ENCODE data around the gene USP3.
A peak's percentile ranks its signal among the peaks of the same experiment; 100 is the strongest.

Gene USP3, protein sequence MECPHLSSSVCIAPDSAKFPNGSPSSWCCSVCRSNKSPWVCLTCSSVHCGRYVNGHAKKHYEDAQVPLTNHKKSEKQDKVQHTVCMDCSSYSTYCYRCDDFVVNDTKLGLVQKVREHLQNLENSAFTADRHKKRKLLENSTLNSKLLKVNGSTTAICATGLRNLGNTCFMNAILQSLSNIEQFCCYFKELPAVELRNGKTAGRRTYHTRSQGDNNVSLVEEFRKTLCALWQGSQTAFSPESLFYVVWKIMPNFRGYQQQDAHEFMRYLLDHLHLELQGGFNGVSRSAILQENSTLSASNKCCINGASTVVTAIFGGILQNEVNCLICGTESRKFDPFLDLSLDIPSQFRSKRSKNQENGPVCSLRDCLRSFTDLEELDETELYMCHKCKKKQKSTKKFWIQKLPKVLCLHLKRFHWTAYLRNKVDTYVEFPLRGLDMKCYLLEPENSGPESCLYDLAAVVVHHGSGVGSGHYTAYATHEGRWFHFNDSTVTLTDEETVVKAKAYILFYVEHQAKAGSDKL

DNA sequence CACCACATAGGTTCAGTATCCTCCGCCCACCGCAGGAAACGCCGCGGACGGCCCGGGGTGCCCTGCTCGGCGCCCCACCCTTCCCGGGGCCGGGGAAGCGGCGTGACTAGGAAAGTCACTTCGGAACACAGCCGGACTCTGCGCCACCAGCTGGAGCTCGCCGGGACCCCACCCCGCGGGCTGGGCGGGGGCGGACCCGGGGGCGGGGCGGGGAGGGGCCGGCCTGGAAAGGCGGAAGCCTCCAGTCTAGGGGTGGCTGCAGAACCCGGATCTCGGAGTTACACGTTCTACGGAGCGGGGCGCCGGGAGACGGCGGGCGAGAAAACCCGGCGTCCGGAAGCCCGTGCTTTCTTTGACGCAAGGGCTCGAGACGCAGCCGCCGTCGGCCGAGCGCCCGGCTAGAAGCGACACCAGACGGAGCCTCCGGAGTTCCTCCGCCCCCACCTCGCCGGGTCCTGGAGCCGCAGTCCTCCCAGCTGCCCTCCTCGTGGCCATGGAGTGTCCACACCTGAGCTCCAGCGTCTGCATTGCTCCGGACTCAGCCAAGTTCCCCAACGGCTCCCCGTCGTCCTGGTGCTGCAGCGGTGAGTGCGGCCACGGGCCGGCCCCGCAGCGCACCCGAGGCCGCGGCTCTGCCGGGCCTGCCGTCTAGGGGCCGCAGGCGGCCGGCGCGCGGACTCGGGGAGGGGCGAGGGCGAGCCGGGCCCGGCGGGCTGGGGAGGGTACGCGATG is at the start of gene USP3:
USP3 (plus strand) TSS at position 347 of the 732 bp plus-strand sequence; CDS start at position 494, 147 bp downstream.
- Mint-ChIP-seq H3K9me3 (no peaks in the 10 kb centered on the region), H3K4me3 (peak within 1 kb of the TSS; percentile 92), H3K36me3 (no peaks in the 10 kb centered on the region), H3K4me1 (peaks cover 53% of the 10 kb centered on the region), H3K27ac (peak within 1 kb of the TSS; percentile 100), H3K27me3 (no peaks in the 10 kb centered on the region)
- DNase-seq (ENCODE audit: low spot score in 2 of 2) (peak; percentile 94 to 95), ATAC-seq (ENCODE audit: low read depth) (peak; percentile 62)

DNA sequence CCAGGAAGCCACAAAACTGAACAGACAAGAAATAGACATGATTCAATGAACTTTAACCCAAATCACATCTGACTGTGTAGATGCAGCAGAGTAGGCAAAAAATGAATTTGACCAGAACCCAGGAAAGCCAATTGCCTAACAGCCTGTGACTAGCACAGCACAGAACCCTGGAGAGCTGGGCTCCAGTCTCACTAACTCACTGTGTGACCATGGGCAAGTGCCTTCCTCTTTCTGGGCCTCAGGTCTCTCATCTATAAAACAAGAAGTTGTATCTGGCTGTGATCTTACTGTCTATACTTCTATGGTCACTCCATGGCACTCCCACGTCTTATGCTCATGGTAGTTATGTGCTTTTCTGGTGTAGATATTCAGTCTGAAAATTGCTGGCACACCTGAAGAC is 48.1 kb upstream of the USP3 start:
- H3K27me3 Mint-ChIP-seq: peaks cover 1% of the 10 kb centered on the region
- no peaks in the 10 kb centered on the region for H3K9me3 Mint-ChIP-seq
- no peak for DNase-seq (ENCODE audit: low spot score in 2 of 2)
- no peak for ATAC-seq (ENCODE audit: low read depth)
- H3K27ac Mint-ChIP-seq: no peak overlapping the region
- H3K4me1 Mint-ChIP-seq: peaks cover 4% of the 10 kb centered on the region
- H3K4me3 Mint-ChIP-seq: no peak overlapping the region
- no peaks in the 10 kb centered on the region for H3K36me3 Mint-ChIP-seq

DNA sequence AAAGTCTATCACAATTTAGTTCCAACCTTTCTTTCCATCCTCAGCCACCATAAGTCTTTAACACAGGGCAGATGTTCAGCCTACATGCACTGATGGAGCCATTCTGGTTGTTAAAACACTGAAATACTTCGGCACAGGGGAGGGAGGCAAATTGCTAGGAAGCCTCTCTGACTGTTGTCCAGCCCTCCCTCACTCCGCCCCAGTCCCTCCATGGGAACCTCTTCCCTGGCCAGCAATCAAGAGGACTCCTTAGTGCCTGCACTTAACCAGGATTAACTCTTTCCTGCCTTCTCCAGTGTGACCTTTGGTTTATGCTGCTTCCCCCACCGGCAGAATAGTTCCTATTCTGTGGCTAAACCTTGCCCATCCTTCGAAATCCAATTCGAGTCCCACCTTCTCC is 47.0 kb upstream of the USP3 start:
- Mint-ChIP-seq H3K36me3 (no peaks in the 10 kb centered on the region), H3K27me3 (peaks cover 1% of the 10 kb centered on the region), H3K9me3 (no peaks in the 10 kb centered on the region), H3K27ac (no peak overlapping the region), H3K4me3 (no peak overlapping the region), H3K4me1 (peaks cover 4% of the 10 kb centered on the region)
- DNase-seq (ENCODE audit: low spot score in 2 of 2) (no peak), ATAC-seq (ENCODE audit: low read depth) (no peak)

DNA sequence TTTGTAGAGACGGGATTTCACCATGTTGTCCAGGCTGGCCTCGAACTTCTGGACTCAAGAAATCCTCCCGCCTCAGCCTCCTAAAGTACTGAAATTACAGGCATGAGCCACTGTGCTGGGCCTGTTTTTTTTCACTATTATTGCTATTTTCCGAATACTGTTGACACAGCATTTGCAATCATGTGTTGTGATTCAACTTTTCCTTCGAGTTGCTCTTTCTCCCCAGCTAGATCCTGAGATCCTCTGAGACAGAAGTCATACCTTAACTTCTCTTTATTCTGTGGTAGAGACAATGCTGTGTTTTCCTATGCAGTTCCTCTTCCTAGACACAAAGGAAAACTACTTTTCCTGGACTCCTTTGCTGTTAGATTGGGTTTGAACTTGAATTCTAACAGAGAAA is 46.4 kb upstream of the USP3 start:
- Mint-ChIP-seq H3K27ac (no peak overlapping the region), H3K36me3 (no peaks in the 10 kb centered on the region), H3K4me1 (peaks cover 4% of the 10 kb centered on the region), H3K27me3 (peaks cover 1% of the 10 kb centered on the region), H3K9me3 (no peaks in the 10 kb centered on the region), H3K4me3 (no peak overlapping the region)
- DNase-seq (ENCODE audit: low spot score in 2 of 2) (no peak), ATAC-seq (ENCODE audit: low read depth) (no peak)

DNA sequence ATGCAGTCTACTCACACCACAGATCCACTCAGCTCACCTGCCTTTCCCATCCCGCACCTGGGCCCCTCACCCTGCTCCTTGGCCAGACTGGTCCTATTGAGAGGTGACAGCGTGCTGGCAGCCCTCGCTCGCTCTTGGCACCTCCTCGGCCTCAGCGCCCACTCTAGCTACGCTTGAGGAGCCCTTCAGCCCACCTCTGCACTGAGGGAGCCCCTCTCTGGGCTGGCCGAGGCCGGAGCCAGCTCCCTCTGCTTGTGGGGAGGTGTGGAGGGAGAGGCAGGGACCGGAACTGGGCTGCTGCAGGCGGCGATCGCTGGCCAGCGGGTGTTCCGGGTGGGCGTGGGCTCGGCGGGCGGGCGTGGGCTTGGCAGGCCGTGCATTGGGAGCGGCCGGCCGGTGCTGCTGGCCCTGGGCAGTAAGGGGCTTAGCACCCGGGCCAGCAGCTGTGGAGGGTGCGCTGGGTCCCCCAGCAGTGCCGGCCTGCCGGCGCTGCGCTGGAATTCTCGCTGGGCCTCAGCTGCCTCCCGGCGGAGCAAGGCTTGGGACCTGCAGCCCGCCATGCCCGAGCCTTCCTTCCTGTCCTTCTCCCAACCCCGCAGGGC is 45.5 kb upstream of the USP3 start:
- H3K27me3 Mint-ChIP-seq: peaks cover 1% of the 10 kb centered on the region
- no peak overlapping the region for H3K4me3 Mint-ChIP-seq
- H3K9me3 Mint-ChIP-seq: no peaks in the 10 kb centered on the region
- DNase-seq (ENCODE audit: low spot score in 2 of 2) (no peak), ATAC-seq (ENCODE audit: low read depth) (no peak)
- no peak overlapping the region for H3K27ac Mint-ChIP-seq
- H3K4me1 Mint-ChIP-seq: peaks cover 4% of the 10 kb centered on the region
- no peaks in the 10 kb centered on the region for H3K36me3 Mint-ChIP-seq

DNA sequence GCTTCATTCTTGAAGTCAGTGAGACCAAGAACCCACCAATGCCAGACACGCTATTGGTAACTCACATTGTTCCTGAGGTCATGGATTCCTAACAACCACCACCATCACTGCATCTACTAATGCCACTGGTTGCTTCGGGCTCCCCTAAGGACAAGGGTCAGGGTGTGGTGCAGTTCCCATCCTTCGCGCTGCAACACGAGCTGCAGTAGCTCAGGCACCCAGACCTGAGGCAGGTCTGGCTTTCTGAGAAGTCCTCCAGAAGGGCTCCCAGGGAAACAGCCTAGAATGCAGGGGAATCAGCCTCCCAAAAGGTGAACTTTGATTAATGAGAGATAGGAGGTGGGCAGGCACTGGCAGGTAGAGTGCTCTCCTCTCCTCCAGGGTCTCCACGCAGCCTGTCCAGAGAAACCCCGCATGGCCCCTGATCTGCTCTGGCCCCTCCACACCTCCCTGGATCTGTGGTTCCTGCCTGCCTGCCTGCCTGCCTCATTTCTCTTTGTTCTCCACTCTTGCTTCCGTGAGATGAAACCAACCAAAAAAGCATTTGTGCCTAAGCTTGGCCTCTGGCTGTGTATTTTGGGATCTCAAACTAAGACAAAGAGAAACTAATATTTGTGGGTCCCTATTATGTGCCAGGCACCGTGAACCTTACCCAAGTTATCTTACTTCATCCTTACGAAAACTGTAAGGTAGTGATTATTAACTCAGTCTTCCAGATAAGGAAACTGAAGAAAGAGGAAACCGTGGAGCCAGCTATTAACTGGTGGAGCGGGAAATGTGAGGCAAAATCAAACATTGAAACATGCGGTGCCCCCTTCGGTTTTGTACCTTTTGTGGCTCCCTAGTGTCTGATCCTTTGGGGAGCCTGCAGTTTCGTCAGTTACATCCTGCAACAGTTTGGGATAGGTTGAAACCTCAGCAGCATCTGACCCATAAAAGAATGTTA is 43.9 kb upstream of the USP3 start:
- peaks cover 4% of the 10 kb centered on the region for H3K4me1 Mint-ChIP-seq
- no peak overlapping the region for H3K4me3 Mint-ChIP-seq
- ATAC-seq (ENCODE audit: low read depth) (no peak), DNase-seq (ENCODE audit: low spot score in 2 of 2) (no peak)
- no peaks in the 10 kb centered on the region for H3K36me3 Mint-ChIP-seq
- no peak overlapping the region for H3K27ac Mint-ChIP-seq
- peaks cover 1% of the 10 kb centered on the region for H3K27me3 Mint-ChIP-seq
- H3K9me3 Mint-ChIP-seq: no peaks in the 10 kb centered on the region

DNA sequence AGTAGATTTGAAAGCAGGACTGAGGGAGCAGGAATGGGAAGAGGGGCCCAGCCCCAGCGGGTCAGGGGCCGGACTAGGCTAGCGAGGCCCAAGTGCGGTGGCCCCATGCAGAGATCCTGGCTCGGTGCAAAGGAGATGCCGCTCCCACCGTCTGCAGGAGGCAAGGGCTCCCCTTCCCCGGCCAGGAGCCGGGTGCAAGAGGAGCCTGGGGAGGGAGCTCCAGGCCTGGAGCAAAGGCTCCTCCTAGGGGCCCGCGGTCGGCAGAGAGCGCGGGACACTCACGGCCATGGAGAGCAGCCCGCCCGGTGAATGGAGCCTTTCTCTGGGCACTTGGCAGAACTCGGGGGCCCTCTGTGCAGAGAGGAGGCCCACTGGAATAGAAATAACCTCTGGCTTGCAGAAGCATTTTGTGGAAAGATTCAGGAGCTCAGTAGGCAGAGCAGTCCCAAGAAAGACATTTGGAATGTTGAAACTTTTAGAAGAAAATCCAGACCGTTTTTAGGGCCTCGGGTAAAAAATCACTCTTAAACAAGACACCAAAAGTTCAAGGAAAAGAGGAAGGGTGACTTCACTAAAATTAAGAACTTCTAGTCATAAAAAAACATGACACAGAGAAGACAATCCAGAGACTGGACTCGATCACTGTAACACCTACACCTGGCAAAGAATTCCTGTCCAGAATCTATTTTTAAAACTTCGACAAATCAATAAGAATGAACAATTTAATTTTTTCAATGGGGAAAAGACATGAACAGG is 43.0 kb upstream of the USP3 start:
- Mint-ChIP-seq H3K4me3 (no peak overlapping the region), H3K27me3 (peaks cover 1% of the 10 kb centered on the region), H3K9me3 (no peaks in the 10 kb centered on the region), H3K27ac (no peak overlapping the region), H3K4me1 (peaks cover 2% of the 10 kb centered on the region), H3K36me3 (no peaks in the 10 kb centered on the region)
- ATAC-seq (ENCODE audit: low read depth) (no peak), DNase-seq (ENCODE audit: low spot score in 2 of 2) (no peak)

DNA sequence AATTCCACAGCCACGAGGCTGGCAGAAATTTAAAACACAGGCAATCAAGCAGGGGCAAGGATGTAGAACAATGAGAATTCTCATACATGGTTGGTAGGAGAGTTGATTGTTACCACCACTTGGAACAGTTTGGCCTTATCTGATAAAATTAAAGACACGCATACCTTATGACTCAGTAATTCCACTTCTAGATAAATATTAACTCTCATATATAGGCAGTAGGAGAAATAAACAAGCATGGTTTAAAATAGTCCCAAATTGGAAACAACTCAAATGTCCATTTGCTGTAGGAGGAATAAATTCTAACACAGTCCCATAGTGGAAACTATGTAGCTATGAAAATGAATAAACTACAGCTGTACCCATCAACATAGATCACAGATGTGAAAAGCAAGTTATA is 42.3 kb upstream of the USP3 start:
- Mint-ChIP-seq H3K27me3 (peaks cover 1% of the 10 kb centered on the region), H3K9me3 (no peaks in the 10 kb centered on the region), H3K4me3 (no peak overlapping the region), H3K36me3 (no peaks in the 10 kb centered on the region), H3K27ac (no peak overlapping the region), H3K4me1 (peaks cover 6% of the 10 kb centered on the region)
- DNase-seq (ENCODE audit: low spot score in 2 of 2): no peak
- ATAC-seq (ENCODE audit: low read depth): no peak

DNA sequence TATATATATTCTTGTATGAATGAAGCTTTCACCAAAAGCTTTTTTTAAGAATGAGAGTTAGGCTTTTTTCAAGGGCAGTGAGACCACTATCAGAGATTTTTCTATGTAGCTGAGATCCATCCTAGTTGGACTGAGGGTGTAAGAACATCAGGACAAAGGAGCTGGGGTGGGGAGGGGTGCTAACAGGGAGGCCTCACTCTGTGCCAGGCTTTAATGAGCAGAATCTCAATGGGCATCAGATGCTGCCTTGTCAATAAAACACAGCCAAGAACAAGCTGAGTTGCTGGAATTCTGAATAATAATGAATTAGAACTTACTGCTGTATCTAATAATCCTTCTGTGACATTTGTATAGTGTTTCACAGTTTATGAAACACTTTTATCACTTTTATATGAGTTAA is 41.4 kb upstream of the USP3 start:
- no peak overlapping the region for H3K4me3 Mint-ChIP-seq
- no peak for ATAC-seq (ENCODE audit: low read depth)
- H3K27ac Mint-ChIP-seq: no peak overlapping the region
- no peak for DNase-seq (ENCODE audit: low spot score in 2 of 2)
- no peaks in the 10 kb centered on the region for H3K9me3 Mint-ChIP-seq
- H3K4me1 Mint-ChIP-seq: peaks cover 6% of the 10 kb centered on the region
- H3K36me3 Mint-ChIP-seq: no peaks in the 10 kb centered on the region
- H3K27me3 Mint-ChIP-seq: peaks cover 1% of the 10 kb centered on the region

DNA sequence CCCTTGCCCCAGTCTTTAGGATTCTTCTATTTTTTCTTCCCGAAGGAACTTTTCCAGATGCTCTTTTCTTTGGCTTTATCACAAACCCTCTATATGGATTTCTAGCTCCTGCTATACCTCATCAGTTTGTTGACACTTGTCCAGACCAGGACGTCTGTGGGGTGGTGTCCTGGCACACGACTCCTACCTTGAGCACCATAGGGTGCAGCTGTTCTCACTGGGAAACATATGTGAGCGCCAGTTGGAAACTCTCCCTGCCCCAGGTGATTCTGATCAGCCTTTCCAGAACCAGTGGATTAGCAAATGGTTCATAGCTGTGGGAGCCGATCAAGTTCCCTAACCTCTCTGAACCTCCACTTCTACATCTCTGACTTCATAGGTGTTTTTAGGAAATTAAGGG is 40.6 kb upstream of the USP3 start:
- no peaks in the 10 kb centered on the region for H3K9me3 Mint-ChIP-seq
- H3K4me1 Mint-ChIP-seq: peaks cover 6% of the 10 kb centered on the region
- H3K27me3 Mint-ChIP-seq: peaks cover 1% of the 10 kb centered on the region
- no peak overlapping the region for H3K27ac Mint-ChIP-seq
- ATAC-seq (ENCODE audit: low read depth) (no peak), DNase-seq (ENCODE audit: low spot score in 2 of 2) (no peak)
- H3K36me3 Mint-ChIP-seq: no peaks in the 10 kb centered on the region
- no peak overlapping the region for H3K4me3 Mint-ChIP-seq

DNA sequence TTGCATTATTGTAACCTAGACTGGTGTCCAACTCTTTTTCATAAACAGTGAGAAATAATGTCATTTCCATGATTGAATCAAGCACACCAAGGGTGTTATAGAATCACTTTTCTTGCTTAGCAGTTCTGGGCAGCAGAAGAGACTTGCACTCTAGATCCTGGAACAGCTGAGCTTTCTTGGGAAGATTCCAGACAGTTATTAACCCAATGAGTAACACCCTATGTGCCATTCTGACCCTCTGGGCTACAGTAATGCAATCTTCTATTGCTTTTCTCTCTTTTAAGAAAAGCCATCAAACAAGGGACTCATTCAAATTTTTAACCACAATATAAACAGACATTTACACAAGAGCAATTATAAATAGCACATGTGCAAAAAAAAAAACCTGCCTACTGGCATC is 39.3 kb upstream of the USP3 start:
- no peak for DNase-seq (ENCODE audit: low spot score in 2 of 2)

DNA sequence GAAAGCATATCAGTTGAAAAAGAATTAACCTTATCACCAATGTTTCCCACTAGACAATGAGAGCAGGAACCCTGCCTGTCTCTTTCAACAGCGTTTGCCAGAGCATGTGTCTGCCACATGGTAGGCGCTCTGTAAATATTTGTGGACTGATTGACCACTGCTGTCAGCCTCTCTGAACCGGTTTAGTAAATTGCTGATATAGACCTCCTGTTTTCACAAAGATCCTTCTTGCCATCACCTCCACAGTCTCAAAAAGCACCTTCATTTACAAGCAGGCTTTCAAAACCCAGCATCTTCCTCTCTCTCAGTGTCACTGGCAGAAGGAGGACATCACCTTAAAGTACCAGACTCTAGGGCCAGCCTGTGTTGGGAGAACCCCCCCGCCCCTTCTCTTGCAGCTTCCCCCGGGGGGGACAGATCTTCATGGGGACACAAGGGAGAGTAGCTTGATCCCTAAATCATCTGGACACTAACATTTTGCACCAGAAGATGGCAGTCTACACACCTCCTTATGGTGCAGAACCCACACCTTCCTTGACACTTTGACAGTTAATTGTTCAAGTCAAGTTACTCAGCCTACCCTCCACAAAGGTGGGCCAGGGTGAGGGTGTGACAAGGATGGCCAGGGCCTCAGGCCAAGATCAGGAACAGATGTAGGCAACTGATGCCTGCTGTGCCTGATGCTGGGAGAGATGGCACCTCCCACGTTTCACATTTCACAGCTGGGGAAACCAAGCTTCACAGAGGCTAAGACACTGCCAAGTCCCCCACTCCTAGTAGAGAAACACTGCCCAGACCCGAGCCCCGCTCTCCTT is 37.8 kb upstream of the USP3 start:
- Mint-ChIP-seq H3K4me1 (peaks cover 16% of the 10 kb centered on the region), H3K9me3 (no peaks in the 10 kb centered on the region), H3K27me3 (no peaks in the 10 kb centered on the region), H3K27ac (no peak overlapping the region), H3K4me3 (no peak overlapping the region), H3K36me3 (no peaks in the 10 kb centered on the region)
- DNase-seq (ENCODE audit: low spot score in 2 of 2): peak; percentile 67 to 73
- ATAC-seq (ENCODE audit: low read depth): peak; percentile 96

More for the DNA sequence above, 39.3 kb upstream of the USP3 start:
- no peak overlapping the region for H3K4me3 Mint-ChIP-seq
- H3K27ac Mint-ChIP-seq: no peak overlapping the region
- ATAC-seq (ENCODE audit: low read depth): no peak
- H3K36me3 Mint-ChIP-seq: no peaks in the 10 kb centered on the region
- H3K4me1 Mint-ChIP-seq: peaks cover 10% of the 10 kb centered on the region
- H3K9me3 Mint-ChIP-seq: no peaks in the 10 kb centered on the region
- H3K27me3 Mint-ChIP-seq: peaks cover 1% of the 10 kb centered on the region

Data from memory B cell (primary cell).